GM23248 (cell line): ENCODE results near the gene KDM4B.

Experiments used
- EZH2 ChIP-seq: fragments of 200-600 bp; sonication (generic); IDR thresholded peaks from 2 replicates; pipeline ENCODE4 v1.6.1; 2018; ENCODE audit warnings: antibody characterized with exemption, mild to moderate bottlenecking; ENCODE audit not compliant: insufficient read depth, poor library complexity, severe bottlenecking
- EZH2phosphoT487 ChIP-seq: fragments of 200-600 bp; sonication (generic); IDR thresholded peaks from 2 replicates; pipeline ENCODE4 v1.6.1; 2018; ENCODE audit warnings: antibody characterized with exemption, moderate library complexity, mild to moderate bottlenecking, low read depth; ENCODE audit not compliant: insufficient read depth

GRCh38 chr19:5058521-5059212 lies 89.8 kb downstream of the KDM4B start:
- TF ChIP-seq EZH2phosphoT487 (no peak), EZH2 (no peak)
